CD1c-positive myeloid dendritic cell (primary cell): ENCODE data around the gene PTPRN2.
"Not testable (repeated sequence)": the region's sequence is repeated elsewhere in the genome, so short reads cannot be mapped to it uniquely, and the experiment has no call there.

Experiments used
- DNase-seq: peaks from one replicate; pipeline ENCODE4 v3.0.0-alpha.2; 2016; ENCODE audit errors: extremely low spot score

PTPRN2 gene

GRCh38 chr7:158301207-158301606 lies 286.4 kb downstream of the PTPRN2 start:
- DNase-seq, result no peak

GRCh38 chr7:158300427-158300826 lies 287.2 kb downstream of the PTPRN2 start:
- no peak for DNase-seq

DNA sequence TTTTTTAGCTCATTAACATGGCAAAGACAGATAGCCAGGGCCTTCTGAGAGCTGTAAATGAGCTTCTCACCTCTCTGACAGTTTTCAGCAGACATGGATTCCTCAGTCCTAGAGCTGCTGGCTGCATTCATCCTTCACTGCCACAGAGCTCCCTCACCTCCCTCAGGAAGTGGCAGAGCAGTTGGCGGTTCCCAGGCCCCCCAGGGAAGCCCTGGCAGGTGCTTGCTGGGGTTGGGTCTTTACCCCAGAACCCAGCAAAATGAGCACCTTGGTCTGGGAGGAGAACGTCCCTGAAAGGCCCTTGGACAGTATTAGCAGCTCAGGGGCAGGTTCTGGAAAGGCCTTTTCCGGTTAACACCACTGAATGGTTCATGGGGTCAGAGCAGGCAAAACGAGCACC lies 288.0 kb downstream of the PTPRN2 start:
- no peak for DNase-seq

DNA sequence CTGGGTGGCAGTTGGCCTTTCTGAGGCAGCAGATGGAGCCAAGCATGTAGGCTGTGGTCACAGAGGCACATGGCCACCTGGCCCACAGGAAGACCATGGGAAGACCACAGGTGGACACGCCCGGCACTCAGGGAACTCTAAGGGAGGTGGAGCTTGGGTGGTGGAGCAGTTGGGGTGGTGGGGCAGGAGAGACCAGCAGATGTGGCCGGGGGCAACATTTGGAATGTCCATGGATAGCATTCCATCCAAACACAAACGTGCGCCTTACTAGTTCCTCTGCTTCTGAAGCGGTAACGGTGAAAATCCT lies 290.9 kb downstream of the PTPRN2 start:
- no peak for DNase-seq

GRCh38 chr7:158295966-158296797 lies 291.4 kb downstream of the PTPRN2 start:
- DNase-seq, result no peak

- not testable (repeated sequence) for DNase-seq
Observed at GRCh38 chr7:158294468-158295215, 293.0 kb downstream of the PTPRN2 start.

- no peak for DNase-seq
Observed at GRCh38 chr7:158292948-158293347, 294.7 kb downstream of the PTPRN2 start.

DNA sequence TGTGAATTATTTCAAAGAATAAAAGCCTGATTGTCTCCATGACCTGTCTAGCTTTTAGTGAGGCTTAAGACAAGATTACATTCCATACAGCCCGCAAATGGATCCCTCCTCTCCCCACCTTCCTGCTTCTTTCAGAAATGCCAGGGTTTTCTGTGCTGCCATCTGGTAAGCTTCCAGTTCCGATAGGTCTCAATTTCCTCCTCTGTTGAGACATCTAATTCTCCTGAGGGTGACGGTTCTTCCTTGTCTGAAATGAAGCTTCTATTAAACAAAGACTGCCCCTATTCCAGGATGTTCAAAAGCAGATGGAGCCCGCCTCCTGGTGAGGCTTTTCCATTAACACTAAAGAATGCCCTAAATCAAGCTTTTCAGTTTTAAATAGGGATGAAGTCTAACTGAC lies 295.6 kb downstream of the PTPRN2 start:
- no peak for DNase-seq

GRCh38 chr7:158289761-158290523 lies 297.7 kb downstream of the PTPRN2 start:
- DNase-seq, result no peak

DNA sequence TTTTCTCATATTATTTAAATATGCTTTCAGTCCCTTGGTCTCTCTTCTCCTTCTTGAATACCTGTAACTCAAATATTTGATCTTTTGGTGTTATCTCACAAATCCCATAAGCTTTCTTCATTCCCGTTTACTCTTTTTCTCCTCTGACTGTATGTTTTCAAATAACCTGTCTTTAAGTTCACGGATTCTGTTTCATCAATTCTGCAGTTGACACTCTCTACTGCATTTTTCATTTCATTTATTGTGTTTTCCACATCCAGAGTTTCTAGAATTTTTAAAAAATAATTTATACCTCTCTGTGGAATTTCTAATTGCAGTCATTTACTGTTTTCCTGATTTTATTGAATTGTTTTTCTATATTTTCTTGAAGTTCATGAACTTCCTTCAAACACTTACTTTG lies 298.4 kb downstream of the PTPRN2 start:
- DNase-seq, result no peak

DNA sequence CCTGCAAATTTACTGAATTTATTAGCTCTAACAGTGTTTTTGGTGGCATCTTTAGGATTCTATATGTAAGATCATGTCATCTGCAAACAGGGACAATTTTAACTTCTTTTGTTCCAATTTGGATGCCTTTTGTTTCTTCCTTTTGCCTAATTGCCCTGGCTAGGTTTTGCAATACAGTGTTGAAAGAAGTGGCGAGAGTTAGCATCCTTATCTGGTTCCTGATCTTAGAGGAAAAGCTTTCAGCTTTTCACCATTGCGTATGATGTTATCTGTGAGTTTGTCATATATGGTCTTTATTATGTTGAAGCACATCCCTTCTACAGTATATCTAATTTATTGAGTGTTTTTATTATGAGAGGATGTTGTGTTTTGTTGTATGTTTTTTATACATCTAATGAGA lies 301.4 kb downstream of the PTPRN2 start:
- no peak for DNase-seq

DNA sequence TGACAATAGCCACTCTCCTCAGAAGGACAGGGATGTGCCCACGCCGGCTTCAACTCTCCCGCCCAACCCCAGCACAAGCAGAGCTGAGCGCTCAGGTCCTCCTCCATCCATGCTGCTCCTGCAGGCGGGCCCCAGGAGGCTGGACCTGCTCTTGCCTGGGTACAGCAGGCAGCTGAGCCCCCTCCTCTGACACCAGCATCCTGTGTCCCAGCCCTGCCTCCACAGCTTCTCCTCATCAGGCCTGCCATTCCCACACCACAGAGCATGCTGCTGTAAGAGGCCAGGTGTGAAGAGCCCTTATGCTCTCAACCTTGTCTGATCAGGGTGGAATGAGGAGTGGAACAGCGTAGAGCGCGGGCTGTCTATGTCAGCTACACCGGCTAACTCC lies 302.2 kb downstream of the PTPRN2 start:
- no peak for DNase-seq

GRCh38 chr7:158284617-158285382 lies 302.8 kb downstream of the PTPRN2 start:
- no peak for DNase-seq

GRCh38 chr7:158284121-158284520 lies 303.5 kb downstream of the PTPRN2 start:
- DNase-seq, result no peak

GRCh38 chr7:158283016-158283974 lies 304.3 kb downstream of the PTPRN2 start:
- DNase-seq, result no peak

DNA sequence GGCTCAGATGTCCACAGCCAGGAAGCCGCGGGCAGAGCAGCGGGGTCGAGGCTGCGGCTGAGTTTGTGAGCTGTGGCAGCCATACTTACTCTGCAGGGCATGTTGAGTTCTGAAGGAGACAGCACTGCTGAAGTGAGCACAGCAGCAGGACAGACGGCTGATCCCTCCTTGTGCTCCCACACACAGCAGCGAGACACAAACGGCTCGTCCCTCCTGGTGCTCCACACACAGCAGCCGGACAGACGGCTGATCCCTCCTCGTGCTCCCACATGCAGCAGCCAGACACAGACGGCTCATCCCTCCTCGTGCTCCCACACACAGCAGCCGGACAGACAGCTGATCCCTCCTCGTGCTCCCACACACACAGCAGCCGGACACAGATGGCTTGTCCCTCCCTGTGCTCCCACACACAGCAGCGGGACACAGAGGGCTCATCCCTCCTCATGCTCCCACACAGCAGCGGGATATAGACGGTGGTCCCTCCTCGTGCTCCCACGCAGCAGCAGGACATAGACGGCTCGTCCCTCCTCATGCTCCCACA lies 305.1 kb downstream of the PTPRN2 start:
- no peak for DNase-seq

DNA sequence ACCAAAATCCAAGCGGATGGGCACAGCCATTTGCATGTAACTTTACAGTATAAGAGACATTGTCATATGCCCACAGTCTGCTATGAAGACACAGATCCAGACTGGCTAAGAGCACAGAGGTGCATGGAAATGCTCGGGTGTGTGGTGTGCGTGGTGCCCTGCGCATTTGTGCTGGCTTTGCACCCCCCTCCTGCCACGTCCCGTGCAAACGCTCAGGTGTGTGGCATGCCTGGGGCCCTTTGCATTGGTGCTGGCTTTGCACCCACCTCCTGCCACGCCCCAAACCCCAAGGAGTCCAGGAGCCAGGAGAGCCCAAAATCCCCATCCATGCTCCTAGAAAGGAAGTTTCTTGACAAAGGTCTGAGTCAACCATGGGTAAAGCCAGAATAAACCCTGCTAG lies 306.2 kb downstream of the PTPRN2 start:
- no peak for DNase-seq

GRCh38 chr7:158280448-158281144 lies 307.0 kb downstream of the PTPRN2 start:
- no peak for DNase-seq

DNA sequence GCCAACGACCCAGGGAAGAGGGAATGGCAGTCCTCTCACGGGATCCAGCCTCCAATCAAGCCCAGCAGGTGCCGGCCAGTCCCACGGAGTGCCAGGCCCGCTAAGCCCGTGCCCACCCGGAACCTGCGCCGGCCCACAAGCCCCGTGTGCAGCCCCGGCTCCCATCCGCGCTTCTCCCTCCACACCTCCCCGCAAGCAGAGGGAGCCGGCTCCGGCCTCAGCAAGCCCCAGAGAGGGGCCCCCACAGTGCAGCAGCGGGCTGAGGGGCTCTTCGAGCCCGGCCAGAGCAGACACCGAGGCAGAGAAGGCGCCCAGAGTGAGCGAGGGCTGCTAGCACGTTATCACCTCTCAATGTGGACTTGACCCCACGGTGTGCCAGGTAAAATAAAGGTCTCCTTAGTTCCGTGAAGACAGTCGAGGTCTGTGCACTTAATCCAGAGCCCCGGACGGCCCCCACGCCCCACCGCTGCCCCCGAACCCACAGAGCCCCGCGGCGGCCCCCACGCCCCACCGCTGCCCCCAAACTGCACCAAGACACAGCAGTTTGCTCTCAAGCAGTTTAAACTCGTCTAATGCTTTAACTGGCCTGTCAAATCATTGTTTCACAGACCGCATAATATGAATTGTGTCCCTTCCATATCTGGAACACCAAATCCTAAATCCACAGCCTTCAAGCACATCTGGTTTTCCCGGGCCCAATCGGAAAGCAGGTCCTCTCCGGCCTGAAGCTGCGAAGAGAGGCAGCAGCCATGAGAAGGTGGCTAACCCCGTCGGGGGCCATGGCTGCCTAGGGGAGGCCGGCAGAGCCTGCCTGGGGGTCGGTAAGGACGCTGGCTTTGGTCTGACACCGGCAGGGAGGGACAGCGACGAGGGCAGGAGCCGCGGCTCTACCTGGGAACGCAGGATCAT lies 307.8 kb downstream of the PTPRN2 start:
- no peak for DNase-seq
